Activated naive CD4-positive, alpha-beta T cell treated with anti-CD3 and anti-CD28 coated beads, Interleukin-2, amount 10 ng/mL, durations not matched to agents 7 days and 5 days (primary cell): ENCODE results near the gene GEMIN8.

ENCODE experiments used
- CTCF ChIA-PET: fragments of 350-600 bp; sonication (Branson Sonifier 250); formaldehyde crosslinking; loops from one replicate; lab custom pipeline; 2021; ENCODE audit warnings: antibody characterized with exemption; lab: Charles Lee
- DNase-seq: peaks from one replicate; pipeline ENCODE4 v3.0.0-alpha.2; 2020
- H3K27ac Mint-ChIP-seq: one replicate; pipeline ENCODE4 v1.8.0; 2021; ENCODE audit warnings: mild to moderate bottlenecking, moderate library complexity, mixed read lengths
- H3K27me3 Mint-ChIP-seq: one replicate; pipeline ENCODE4 v1.8.0; 2021; ENCODE audit warnings: mild to moderate bottlenecking, mixed read lengths
- H3K36me3 Mint-ChIP-seq: one replicate; pipeline ENCODE4 v1.8.0; 2021; ENCODE audit warnings: mixed read lengths
- H3K4me1 Mint-ChIP-seq: one replicate; pipeline ENCODE4 v1.8.0; 2021; ENCODE audit warnings: mixed read lengths
- H3K4me3 Mint-ChIP-seq: one replicate; pipeline ENCODE4 v1.8.0; 2021; ENCODE audit warnings: mild to moderate bottlenecking, moderate library complexity, mixed read lengths
- H3K9me3 Mint-ChIP-seq: one replicate; pipeline ENCODE4 v1.8.0; 2021; ENCODE audit warnings: mixed read lengths

GEMIN8 gene

GRCh38 chrX:14029425-14030173, at the start of gene GEMIN8:
TSS of gene GEMIN8 (minus strand) at chrX:14029892. CDS start at chrX:14021478, 8,414 bp downstream.
- H3K4me1 Mint-ChIP-seq = peaks cover 57% of the 10 kb centered on the region
- peak within 1 kb of the TSS; percentile 96 for H3K4me3 Mint-ChIP-seq
- H3K27ac Mint-ChIP-seq = peak within 1 kb of the TSS; percentile 97
- H3K36me3 Mint-ChIP-seq = peaks cover 5% of the 10 kb centered on the region
- peak; percentile 88 for DNase-seq
- H3K27me3 Mint-ChIP-seq = no peaks in the 10 kb centered on the region
- CTCF ChIA-PET = interaction anchor here (1.0 kb wide), 1 partner anchor 132 kb away, joined by 3 read pairs; no protein-coding TSS in a partner anchor
- no peaks in the 10 kb centered on the region for H3K9me3 Mint-ChIP-seq

- CTCF ChIA-PET = no interaction called here
- H3K4me1 Mint-ChIP-seq = no peaks in the 10 kb centered on the region
These were observed 46.9 kb upstream of the GEMIN8 start for GRCh38 chrX:14076639-14077038.

GRCh38 chrX:14073556-14073955, 43.9 kb upstream of the GEMIN8 start:
- Mint-ChIP-seq H3K27ac (no peak overlapping the region), H3K9me3 (no peaks in the 10 kb centered on the region), H3K27me3 (no peaks in the 10 kb centered on the region), H3K4me3 (no peak overlapping the region), H3K4me1 (no peaks in the 10 kb centered on the region), H3K36me3 (no peaks in the 10 kb centered on the region)
- CTCF ChIA-PET = no interaction called here
- no peak for DNase-seq

More at GRCh38 chrX:14076639-14077038, 46.9 kb upstream of the GEMIN8 start:
- H3K9me3 Mint-ChIP-seq = no peaks in the 10 kb centered on the region
- no peaks in the 10 kb centered on the region for H3K36me3 Mint-ChIP-seq
- no peak overlapping the region for H3K27ac Mint-ChIP-seq
- no peak for DNase-seq
- no peak overlapping the region for H3K4me3 Mint-ChIP-seq
- H3K27me3 Mint-ChIP-seq = no peaks in the 10 kb centered on the region

GRCh38 chrX:14073071-14073470, 43.4 kb upstream of the GEMIN8 start:
- no peak overlapping the region for H3K27ac Mint-ChIP-seq
- no peak overlapping the region for H3K4me3 Mint-ChIP-seq
- DNase-seq = no peak
- H3K4me1 Mint-ChIP-seq = no peaks in the 10 kb centered on the region
- H3K36me3 Mint-ChIP-seq = no peaks in the 10 kb centered on the region
- no peaks in the 10 kb centered on the region for H3K27me3 Mint-ChIP-seq
- CTCF ChIA-PET = no interaction called here
- H3K9me3 Mint-ChIP-seq = no peaks in the 10 kb centered on the region

GRCh38 chrX:14065800-14066199, 36.1 kb upstream of the GEMIN8 start:
- Mint-ChIP-seq H3K27ac (no peak overlapping the region), H3K9me3 (no peaks in the 10 kb centered on the region), H3K36me3 (no peaks in the 10 kb centered on the region), H3K4me1 (no peaks in the 10 kb centered on the region), H3K27me3 (no peaks in the 10 kb centered on the region), H3K4me3 (no peak overlapping the region)
- CTCF ChIA-PET = no interaction called here
- DNase-seq = no peak

GRCh38 chrX:14064626-14065432, 35.1 kb upstream of the GEMIN8 start:
- no peak overlapping the region for H3K27ac Mint-ChIP-seq
- H3K4me1 Mint-ChIP-seq = no peaks in the 10 kb centered on the region
- H3K9me3 Mint-ChIP-seq = no peaks in the 10 kb centered on the region
- CTCF ChIA-PET = no interaction called here
- H3K27me3 Mint-ChIP-seq = no peaks in the 10 kb centered on the region
- DNase-seq = no peak
- H3K36me3 Mint-ChIP-seq = no peaks in the 10 kb centered on the region
- H3K4me3 Mint-ChIP-seq = no peak overlapping the region

GRCh38 chrX:14062524-14062923, 32.8 kb upstream of the GEMIN8 start:
- Mint-ChIP-seq H3K4me3 (no peak overlapping the region), H3K36me3 (no peaks in the 10 kb centered on the region), H3K27me3 (no peaks in the 10 kb centered on the region), H3K4me1 (no peaks in the 10 kb centered on the region), H3K9me3 (no peaks in the 10 kb centered on the region), H3K27ac (no peak overlapping the region)
- DNase-seq = no peak
- CTCF ChIA-PET = no interaction called here

GRCh38 chrX:14056206-14056605, 26.5 kb upstream of the GEMIN8 start:
- Mint-ChIP-seq H3K36me3 (no peaks in the 10 kb centered on the region), H3K27ac (no peak overlapping the region), H3K4me1 (no peaks in the 10 kb centered on the region), H3K4me3 (no peak overlapping the region), H3K9me3 (no peaks in the 10 kb centered on the region), H3K27me3 (peaks cover under 1% of the 10 kb centered on the region)
- CTCF ChIA-PET = no interaction called here
- no peak for DNase-seq

- Mint-ChIP-seq H3K9me3 (no peaks in the 10 kb centered on the region), H3K4me3 (no peak overlapping the region)
- CTCF ChIA-PET = interaction anchor here (0.6 kb wide), 1 partner anchor 310 kb away, joined by 3 read pairs; no protein-coding TSS in a partner anchor
These were observed 21.7 kb upstream of the GEMIN8 start for GRCh38 chrX:14051416-14051815.

GRCh38 chrX:14050709-14051108, 21.0 kb upstream of the GEMIN8 start:
- peaks cover 11% of the 10 kb centered on the region for H3K27me3 Mint-ChIP-seq
- H3K36me3 Mint-ChIP-seq = no peaks in the 10 kb centered on the region
- H3K27ac Mint-ChIP-seq = no peak overlapping the region
- no peaks in the 10 kb centered on the region for H3K9me3 Mint-ChIP-seq
- CTCF ChIA-PET = no interaction called here
- no peak overlapping the region for H3K4me3 Mint-ChIP-seq
- no peaks in the 10 kb centered on the region for H3K4me1 Mint-ChIP-seq
- no peak for DNase-seq

More at GRCh38 chrX:14051416-14051815, 21.7 kb upstream of the GEMIN8 start:
- Mint-ChIP-seq H3K36me3 (no peaks in the 10 kb centered on the region), H3K27me3 (peaks cover 11% of the 10 kb centered on the region), H3K4me1 (no peaks in the 10 kb centered on the region), H3K27ac (no peak overlapping the region)
- DNase-seq = no peak

- no peak for DNase-seq
- Mint-ChIP-seq H3K4me3 (no peak overlapping the region), H3K36me3 (no peaks in the 10 kb centered on the region), H3K27me3 (no peaks in the 10 kb centered on the region), H3K27ac (no peak overlapping the region), H3K9me3 (no peaks in the 10 kb centered on the region), H3K4me1 (no peaks in the 10 kb centered on the region)
- CTCF ChIA-PET = no interaction called here
These were observed 13.5 kb upstream of the GEMIN8 start for GRCh38 chrX:14043209-14043608.

- Mint-ChIP-seq H3K36me3 (no peaks in the 10 kb centered on the region), H3K27me3 (no peaks in the 10 kb centered on the region), H3K27ac (no peak overlapping the region), H3K4me3 (no peak overlapping the region), H3K9me3 (no peaks in the 10 kb centered on the region), H3K4me1 (no peaks in the 10 kb centered on the region)
- CTCF ChIA-PET = no interaction called here
- peak; percentile 70 for DNase-seq
These were observed 9.7 kb upstream of the GEMIN8 start for GRCh38 chrX:14039344-14039743.

- peaks cover 4% of the 10 kb centered on the region for H3K4me1 Mint-ChIP-seq
- H3K9me3 Mint-ChIP-seq = no peaks in the 10 kb centered on the region
- no peaks in the 10 kb centered on the region for H3K27me3 Mint-ChIP-seq
- CTCF ChIA-PET = no interaction called here
- H3K36me3 Mint-ChIP-seq = no peaks in the 10 kb centered on the region
- no peak overlapping the region for H3K4me3 Mint-ChIP-seq
- DNase-seq = no peak
- no peak overlapping the region for H3K27ac Mint-ChIP-seq
These were observed 8.8 kb upstream of the GEMIN8 start for GRCh38 chrX:14038375-14039085.

GRCh38 chrX:14032406-14032805, 2.7 kb upstream of the GEMIN8 start:
- Mint-ChIP-seq H3K36me3 (peaks cover 1% of the 10 kb centered on the region), H3K9me3 (no peaks in the 10 kb centered on the region), H3K27ac (peak overlapping the region; percentile 52), H3K27me3 (no peaks in the 10 kb centered on the region), H3K4me3 (no peak overlapping the region), H3K4me1 (peaks cover 42% of the 10 kb centered on the region)
- CTCF ChIA-PET = interaction anchor here (0.5 to 1.5 kb wide), 10 partner anchors 58 to 1085 kb away, joined by 3 to 21 read pairs (median 3); no protein-coding TSS in a partner anchor
- DNase-seq = peak; percentile 62
